HepG2 (cell line): ENCODE data around the gene TIRAP. TPM values are rescaled to one million over a fixed set of nuclear protein-coding genes. Genes with fewer than 3 reads are reported as not detected.

Experiments
- HMGA1 ChIP-seq: sonication (generic); formaldehyde crosslinking; conservative IDR thresholded peaks from 2 replicates; pipeline ENCODE4 v1.4.0; 2020; ENCODE audit warnings: missing genetic modification reagents
- SP140L ChIP-seq: sonication (generic); formaldehyde crosslinking; IDR thresholded peaks from 2 replicates; pipeline ENCODE4 v1.4.0; 2020; ENCODE audit warnings: missing genetic modification reagents, borderline replicate concordance
- ZBTB38 ChIP-seq: sonication (generic); formaldehyde crosslinking; IDR thresholded peaks from 2 replicates; pipeline ENCODE4 v1.5.1; 2020; ENCODE audit warnings: mild to moderate bottlenecking, missing genetic modification reagents
- ZNF557 ChIP-seq: sonication (generic); formaldehyde crosslinking; IDR thresholded peaks from 2 replicates; pipeline ENCODE4 v1.4.0; 2020; ENCODE audit warnings: missing genetic modification reagents
- polyA plus RNA-seq, 8 experiments: library from polyadenylated mRNA; depleted of rRNA in 3 of 8; stranded (reverse) in 7 of 8; unstranded in 1 of 8; fragments of >200 nt; fragmentation: Illumina TruSeq in 4 of 8; extraction: Trizol in 4 of 8; gene quantifications; 2 replicates each; pipeline versions ENCODE4 v1.2.1 to v1.2.3, GENCODE V29; 2011 to 2016; ENCODE audit warnings: low read depth in 4 of 8, missing spikeins in 1 of 8, mixed read lengths in 1 of 8; ENCODE audit not compliant: insufficient read depth in 1 of 8
- total RNA-seq, 5 experiments: library from RNA; depleted of rRNA; stranded (reverse); fragments of >200 nt; fragmentation: Illumina TruSeq; extraction: Trizol; gene quantifications; 2 replicates each; pipeline ENCODE4 v1.2.3, GENCODE V29; 2016; ENCODE audit warnings: low read depth in 1 of 5
- TF ChIP-seq, protein P1 (sequence below), 2 experiments: sonication (generic) in 1 of 2; formaldehyde crosslinking in 1 of 2; IDR thresholded peaks; 2 replicates each; pipeline versions ENCODE4 v1.6.1 to v1.9.0; 2014 to 2022; ENCODE audit warnings: antibody characterized with exemption in 1 of 2, borderline replicate concordance in 1 of 2, inconsistent platforms in 1 of 2, low read depth in 1 of 2, missing genetic modification reagents in 1 of 2
- TF ChIP-seq, protein P2 (sequence below): sonication (generic); formaldehyde crosslinking; IDR thresholded peaks from 2 replicates; pipeline ENCODE4 v1.5.1; 2020; ENCODE audit warnings: missing genetic modification reagents, mild to moderate bottlenecking, borderline replicate concordance
- TF ChIP-seq, protein P3 (sequence below): sonication (generic); formaldehyde crosslinking; IDR thresholded peaks from 2 replicates; pipeline ENCODE4 v1.5.0; 2020; ENCODE audit warnings: mild to moderate bottlenecking, missing genetic modification reagents, borderline replicate concordance
- TF ChIP-seq, protein P4 (sequence below): sonication (generic); formaldehyde crosslinking; IDR thresholded peaks from 2 replicates; pipeline ENCODE4 v1.9.0; 2021; ENCODE audit warnings: missing genetic modification reagents, borderline replicate concordance

TIRAP gene
- total and polyA plus RNA-seq, 2 of the 13 experiments (the other 11 are each of a cell fraction or from before 2014, with no cell fraction given), result 5.4 to 5.7 TPM

DNA sequence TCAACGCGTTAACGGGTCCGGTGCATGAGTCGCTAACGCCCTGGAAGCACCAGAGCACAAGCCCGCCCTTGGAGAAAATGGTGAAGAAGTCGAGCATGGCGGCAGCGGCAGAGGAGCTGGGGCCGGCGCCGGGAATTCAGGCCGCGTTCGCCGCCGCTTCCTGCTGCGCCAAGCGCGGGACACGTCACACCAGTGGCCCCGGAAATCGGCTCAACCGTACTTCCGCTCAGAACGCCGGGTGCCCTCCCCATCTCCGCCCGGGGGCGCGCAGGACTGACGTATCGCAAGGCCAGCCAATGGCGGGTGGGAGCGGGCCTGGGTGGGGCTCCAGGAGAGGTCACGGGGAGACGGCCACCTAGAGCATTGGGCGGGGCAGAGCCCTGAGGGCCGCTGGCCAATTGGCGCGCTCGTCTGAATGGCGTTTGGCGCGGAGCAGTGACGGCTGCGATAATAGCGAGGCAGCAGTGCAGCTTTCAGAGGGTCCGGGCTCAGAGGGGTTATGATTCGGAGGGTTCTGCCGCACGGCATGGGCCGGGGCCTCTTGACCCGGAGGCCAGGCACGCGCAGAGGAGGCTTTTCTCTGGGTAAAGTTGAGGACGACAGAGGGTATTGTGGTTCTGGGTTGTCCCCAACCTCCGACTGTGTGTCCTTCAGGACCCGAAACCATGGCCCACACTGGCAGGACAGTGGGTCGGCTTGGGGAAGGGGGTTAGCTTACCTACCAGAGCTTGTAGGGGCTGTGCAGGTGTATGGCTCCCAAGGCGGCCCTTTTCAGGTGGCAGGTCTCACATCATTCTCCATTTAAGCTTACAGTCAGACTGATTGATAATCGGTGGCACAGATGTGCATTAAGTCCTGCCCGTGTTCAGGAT lies 13.9 kb upstream of the TIRAP start, which contains the start of the genes FOXRED1 and SRPRA (continued):
- TF ChIP-seq, protein P1, sequence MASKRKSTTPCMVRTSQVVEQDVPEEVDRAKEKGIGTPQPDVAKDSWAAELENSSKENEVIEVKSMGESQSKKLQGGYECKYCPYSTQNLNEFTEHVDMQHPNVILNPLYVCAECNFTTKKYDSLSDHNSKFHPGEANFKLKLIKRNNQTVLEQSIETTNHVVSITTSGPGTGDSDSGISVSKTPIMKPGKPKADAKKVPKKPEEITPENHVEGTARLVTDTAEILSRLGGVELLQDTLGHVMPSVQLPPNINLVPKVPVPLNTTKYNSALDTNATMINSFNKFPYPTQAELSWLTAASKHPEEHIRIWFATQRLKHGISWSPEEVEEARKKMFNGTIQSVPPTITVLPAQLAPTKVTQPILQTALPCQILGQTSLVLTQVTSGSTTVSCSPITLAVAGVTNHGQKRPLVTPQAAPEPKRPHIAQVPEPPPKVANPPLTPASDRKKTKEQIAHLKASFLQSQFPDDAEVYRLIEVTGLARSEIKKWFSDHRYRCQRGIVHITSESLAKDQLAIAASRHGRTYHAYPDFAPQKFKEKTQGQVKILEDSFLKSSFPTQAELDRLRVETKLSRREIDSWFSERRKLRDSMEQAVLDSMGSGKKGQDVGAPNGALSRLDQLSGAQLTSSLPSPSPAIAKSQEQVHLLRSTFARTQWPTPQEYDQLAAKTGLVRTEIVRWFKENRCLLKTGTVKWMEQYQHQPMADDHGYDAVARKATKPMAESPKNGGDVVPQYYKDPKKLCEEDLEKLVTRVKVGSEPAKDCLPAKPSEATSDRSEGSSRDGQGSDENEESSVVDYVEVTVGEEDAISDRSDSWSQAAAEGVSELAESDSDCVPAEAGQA (IDR thresholded peaks at IDR 0.05; ENCODE audit: low read depth), result peak; percentile 93
- TF ChIP-seq, protein P1 (CRISPR knock-in tag; IDR thresholded peaks at IDR 0.05; ENCODE audit: borderline replicate concordance), result no peak
- TF ChIP-seq, protein P2, sequence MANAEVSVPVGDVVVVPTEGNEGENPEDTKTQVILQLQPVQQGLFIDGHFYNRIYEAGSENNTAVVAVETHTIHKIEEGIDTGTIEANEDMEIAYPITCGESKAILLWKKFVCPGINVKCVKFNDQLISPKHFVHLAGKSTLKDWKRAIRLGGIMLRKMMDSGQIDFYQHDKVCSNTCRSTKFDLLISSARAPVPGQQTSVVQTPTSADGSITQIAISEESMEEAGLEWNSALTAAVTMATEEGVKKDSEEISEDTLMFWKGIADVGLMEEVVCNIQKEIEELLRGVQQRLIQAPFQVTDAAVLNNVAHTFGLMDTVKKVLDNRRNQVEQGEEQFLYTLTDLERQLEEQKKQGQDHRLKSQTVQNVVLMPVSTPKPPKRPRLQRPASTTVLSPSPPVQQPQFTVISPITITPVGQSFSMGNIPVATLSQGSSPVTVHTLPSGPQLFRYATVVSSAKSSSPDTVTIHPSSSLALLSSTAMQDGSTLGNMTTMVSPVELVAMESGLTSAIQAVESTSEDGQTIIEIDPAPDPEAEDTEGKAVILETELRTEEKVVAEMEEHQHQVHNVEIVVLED (CRISPR knock-in tag), result peak; percentile 93
- TF ChIP-seq HMGA1 (CRISPR knock-in tag) (no peak), SP140L (CRISPR knock-in tag) (no peak), ZBTB38 (CRISPR knock-in tag) (peak; percentile 67), ZNF557 (CRISPR knock-in tag) (no peak)
- TF ChIP-seq, protein P3, sequence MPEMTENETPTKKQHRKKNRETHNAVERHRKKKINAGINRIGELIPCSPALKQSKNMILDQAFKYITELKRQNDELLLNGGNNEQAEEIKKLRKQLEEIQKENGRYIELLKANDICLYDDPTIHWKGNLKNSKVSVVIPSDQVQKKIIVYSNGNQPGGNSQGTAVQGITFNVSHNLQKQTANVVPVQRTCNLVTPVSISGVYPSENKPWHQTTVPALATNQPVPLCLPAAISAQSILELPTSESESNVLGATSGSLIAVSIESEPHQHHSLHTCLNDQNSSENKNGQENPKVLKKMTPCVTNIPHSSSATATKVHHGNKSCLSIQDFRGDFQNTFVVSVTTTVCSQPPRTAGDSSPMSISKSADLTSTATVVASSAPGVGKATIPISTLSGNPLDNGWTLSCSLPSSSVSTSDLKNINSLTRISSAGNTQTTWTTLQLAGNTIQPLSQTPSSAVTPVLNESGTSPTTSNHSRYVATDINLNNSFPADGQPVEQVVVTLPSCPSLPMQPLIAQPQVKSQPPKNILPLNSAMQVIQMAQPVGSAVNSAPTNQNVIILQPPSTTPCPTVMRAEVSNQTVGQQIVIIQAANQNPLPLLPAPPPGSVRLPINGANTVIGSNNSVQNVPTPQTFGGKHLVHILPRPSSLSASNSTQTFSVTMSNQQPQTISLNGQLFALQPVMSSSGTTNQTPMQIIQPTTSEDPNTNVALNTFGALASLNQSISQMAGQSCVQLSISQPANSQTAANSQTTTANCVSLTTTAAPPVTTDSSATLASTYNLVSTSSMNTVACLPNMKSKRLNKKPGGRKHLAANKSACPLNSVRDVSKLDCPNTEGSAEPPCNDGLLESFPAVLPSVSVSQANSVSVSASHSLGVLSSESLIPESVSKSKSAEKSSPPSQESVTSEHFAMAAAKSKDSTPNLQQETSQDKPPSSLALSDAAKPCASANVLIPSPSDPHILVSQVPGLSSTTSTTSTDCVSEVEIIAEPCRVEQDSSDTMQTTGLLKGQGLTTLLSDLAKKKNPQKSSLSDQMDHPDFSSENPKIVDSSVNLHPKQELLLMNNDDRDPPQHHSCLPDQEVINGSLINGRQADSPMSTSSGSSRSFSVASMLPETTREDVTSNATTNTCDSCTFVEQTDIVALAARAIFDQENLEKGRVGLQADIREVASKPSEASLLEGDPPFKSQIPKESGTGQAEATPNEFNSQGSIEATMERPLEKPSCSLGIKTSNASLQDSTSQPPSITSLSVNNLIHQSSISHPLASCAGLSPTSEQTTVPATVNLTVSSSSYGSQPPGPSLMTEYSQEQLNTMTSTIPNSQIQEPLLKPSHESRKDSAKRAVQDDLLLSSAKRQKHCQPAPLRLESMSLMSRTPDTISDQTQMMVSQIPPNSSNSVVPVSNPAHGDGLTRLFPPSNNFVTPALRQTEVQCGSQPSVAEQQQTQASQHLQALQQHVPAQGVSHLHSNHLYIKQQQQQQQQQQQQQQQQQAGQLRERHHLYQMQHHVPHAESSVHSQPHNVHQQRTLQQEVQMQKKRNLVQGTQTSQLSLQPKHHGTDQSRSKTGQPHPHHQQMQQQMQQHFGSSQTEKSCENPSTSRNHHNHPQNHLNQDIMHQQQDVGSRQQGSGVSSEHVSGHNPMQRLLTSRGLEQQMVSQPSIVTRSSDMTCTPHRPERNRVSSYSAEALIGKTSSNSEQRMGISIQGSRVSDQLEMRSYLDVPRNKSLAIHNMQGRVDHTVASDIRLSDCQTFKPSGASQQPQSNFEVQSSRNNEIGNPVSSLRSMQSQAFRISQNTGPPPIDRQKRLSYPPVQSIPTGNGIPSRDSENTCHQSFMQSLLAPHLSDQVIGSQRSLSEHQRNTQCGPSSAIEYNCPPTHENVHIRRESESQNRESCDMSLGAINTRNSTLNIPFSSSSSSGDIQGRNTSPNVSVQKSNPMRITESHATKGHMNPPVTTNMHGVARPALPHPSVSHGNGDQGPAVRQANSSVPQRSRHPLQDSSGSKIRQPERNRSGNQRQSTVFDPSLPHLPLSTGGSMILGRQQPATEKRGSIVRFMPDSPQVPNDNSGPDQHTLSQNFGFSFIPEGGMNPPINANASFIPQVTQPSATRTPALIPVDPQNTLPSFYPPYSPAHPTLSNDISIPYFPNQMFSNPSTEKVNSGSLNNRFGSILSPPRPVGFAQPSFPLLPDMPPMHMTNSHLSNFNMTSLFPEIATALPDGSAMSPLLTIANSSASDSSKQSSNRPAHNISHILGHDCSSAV (CRISPR knock-in tag), result no peak
- TF ChIP-seq, protein P4, sequence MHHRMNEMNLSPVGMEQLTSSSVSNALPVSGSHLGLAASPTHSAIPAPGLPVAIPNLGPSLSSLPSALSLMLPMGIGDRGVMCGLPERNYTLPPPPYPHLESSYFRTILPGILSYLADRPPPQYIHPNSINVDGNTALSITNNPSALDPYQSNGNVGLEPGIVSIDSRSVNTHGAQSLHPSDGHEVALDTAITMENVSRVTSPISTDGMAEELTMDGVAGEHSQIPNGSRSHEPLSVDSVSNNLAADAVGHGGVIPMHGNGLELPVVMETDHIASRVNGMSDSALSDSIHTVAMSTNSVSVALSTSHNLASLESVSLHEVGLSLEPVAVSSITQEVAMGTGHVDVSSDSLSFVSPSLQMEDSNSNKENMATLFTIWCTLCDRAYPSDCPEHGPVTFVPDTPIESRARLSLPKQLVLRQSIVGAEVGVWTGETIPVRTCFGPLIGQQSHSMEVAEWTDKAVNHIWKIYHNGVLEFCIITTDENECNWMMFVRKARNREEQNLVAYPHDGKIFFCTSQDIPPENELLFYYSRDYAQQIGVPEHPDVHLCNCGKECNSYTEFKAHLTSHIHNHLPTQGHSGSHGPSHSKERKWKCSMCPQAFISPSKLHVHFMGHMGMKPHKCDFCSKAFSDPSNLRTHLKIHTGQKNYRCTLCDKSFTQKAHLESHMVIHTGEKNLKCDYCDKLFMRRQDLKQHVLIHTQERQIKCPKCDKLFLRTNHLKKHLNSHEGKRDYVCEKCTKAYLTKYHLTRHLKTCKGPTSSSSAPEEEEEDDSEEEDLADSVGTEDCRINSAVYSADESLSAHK (CRISPR knock-in tag), result no peak
